Subcutaneous adipose tissue (tissue), 4 donors: ENCODE data around the gene WDR11. TPM values are rescaled to one million over a fixed set of nuclear protein-coding genes. Genes with fewer than 3 reads are reported as not detected.

Experiments
- CTCF ChIP-seq: fragments of 450-650 bp; IDR thresholded peaks from one replicate; pipeline ENCODE4 v1.5.1; 2016; ENCODE audit warnings: low read depth, mild to moderate bottlenecking, control low read depth, antibody characterized with exemption, moderate library complexity
- total RNA-seq, 4 donors: library from RNA; depleted of rRNA; stranded (reverse); fragments of >200 nt; gene quantifications; one replicate each; pipeline ENCODE4 v1.1.0, GENCODE V29; 2016

WDR11 gene
- total RNA-seq, 4 donors from 2014 or later = 48.8 to 112 (median 69.9) TPM

- no peak for TF ChIP-seq CTCF
Measured at GRCh38 chr10:120940299-120940900, 89.2 kb downstream of the WDR11 start.

GRCh38 chr10:120941501-120941900, 90.3 kb downstream of the WDR11 start:
- TF ChIP-seq CTCF = no peak

GRCh38 chr10:120942806-120943413, 91.7 kb downstream of the WDR11 start:
- TF ChIP-seq CTCF = no peak

GRCh38 chr10:120943542-120943941, 92.4 kb downstream of the WDR11 start:
- TF ChIP-seq CTCF = no peak

- TF ChIP-seq CTCF = no peak
Measured at GRCh38 chr10:120944586-120945125, 93.5 kb downstream of the WDR11 start.

DNA sequence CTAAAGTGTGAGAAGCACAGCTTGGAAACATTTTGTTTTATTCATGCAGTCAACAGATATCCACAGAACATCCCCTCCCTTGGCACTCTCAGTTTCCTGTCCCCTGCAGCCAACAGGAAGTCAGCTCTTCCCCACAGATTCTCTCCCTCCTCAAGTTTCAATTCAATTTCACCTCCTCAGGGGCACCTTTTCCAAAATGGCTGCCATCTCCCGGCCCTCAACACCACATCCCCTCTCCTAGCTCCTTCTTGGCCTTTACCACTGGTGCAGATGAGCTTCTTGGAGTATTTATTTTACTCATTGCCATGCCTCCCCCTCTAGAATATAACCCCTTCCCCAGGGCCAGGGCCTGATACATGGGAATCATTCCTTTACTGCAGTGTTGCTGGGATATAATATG, 94.0 kb downstream of the WDR11 start:
- TF ChIP-seq CTCF = no peak

DNA sequence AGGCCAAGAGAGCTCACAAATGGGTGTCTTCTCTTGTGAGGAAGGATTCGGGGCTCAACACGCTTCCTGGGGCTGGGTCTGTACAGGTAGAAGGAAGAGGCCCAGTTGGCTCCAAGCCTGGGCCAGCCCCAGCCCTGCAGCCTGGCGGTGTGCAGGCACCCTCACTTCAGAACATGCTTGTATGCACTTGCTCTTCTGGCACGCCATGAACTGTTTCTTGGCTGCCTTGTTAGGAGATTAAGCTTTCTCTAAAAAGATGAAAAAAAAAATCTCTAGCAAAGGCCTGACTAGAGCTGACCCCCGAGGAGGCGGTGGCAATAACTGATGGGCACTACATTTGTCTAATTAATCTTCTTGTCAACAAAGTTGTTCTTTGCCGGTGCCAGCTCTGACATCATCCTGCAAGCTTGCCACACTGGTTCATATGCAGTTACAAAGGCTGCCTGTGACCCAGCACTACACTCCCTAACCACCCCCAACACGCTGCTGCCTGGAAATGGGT, 94.7 kb downstream of the WDR11 start:
- TF ChIP-seq CTCF = no peak
